NCI-H146 treated with DMSO at 0.1 percent for 48 hours (cell line): ENCODE measurements around the gene UQCR11.

Experiments used
- DNase-seq: peaks from one replicate; lab custom pipeline; 2025; ENCODE audit not compliant: unreplicated experiment; lab: John Stamatoyannopoulos, UW

The UQCR11 gene

GRCh38 chr19:1618157-1619093 lies 13.2 kb upstream of the UQCR11 start:
- DNase-seq, result no peak

DNA sequence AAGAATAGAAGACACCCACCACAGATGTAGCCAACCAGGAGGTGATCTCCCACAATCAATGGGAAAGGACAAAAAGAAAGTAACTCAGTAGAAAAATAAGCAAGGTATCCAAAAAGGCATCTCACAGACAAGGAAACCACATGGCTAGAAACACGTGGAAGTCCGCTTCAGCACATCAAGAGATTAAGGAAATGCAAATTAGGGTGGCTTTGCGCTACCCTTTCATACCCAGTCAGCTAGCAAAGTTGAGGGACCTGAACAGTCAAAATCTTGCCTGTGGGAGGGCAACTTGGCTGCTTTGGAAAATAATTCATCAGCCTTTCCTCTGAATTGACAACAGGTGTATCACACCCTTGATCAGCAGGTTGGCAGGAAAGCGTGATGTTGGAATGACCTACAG lies 11.6 kb upstream of the UQCR11 start:
- DNase-seq, result no peak

- DNase-seq, result no peak
Observed at GRCh38 chr19:1616396-1616795, 11.1 kb upstream of the UQCR11 start.

DNA sequence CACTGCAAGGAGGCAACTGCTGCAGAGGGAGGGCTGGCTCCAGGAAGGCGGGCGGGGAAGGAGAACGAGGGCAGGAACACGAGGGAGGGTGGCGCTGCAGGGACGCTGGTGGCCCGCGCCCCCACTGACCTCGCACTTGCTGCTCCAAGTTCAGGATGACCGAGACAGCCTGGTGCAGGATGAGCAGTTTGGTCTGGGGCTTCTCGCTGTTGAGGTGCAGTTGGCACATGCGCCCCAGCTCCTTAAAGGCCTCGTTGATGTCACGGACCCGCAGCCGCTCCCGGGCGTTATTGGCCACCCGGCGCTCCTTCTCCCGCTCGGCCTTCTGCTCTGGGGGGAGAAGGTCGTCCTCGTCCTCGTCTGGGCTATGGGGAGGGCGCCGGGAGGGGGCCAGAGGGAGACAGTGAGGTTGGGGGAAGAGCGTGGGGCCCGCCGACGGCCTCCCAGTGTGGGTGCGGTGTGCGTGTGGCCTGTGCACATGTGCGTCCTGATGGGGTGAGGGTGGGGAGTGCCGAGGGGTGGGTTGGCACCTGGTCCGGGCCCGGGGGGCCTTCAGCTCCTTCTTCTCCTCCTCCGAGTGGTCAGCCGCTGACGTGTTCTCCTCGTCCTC lies 10.0 kb upstream of the UQCR11 start:
- no peak for DNase-seq

DNA sequence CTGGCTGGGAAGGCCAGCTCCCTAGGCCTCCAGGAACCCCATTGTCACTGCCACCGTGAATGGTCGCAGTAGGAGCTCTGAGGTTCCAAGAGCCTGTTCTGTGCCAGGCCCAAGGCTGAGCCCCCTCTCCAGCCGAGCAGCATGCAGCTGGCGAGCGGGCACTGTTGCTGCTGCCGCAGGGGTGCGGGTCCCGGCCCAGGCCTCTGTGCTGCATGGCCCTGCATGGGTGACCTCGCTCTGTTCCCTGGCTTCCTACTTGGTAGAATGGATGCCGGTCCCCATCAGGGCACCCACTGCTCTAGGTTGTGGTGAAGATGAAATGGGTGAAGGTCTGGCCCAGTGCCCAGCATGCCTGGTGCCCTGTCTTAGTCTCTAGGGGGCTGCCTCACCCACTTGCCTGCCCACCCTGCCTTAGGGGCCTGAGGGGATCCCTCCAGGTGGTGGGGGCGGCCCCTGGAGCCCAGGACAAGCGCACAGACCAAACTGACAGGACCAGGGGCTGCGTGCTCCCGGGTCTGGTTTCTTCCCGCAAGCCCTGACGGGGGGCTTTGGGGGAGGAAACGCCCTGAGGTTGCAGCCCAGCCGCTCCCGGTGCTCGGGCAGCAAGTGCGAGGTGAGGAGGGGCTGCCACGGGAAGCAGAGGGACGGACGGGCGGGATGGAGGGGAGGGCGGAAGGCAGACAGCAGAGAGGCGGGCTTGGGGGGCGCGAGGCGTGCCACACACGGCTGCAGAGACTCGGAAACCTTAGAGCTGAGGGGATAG lies 8.7 kb upstream of the UQCR11 start:
- no peak for DNase-seq

- DNase-seq, result no peak
Observed at GRCh38 chr19:1613146-1613545, 7.9 kb upstream of the UQCR11 start.

DNA sequence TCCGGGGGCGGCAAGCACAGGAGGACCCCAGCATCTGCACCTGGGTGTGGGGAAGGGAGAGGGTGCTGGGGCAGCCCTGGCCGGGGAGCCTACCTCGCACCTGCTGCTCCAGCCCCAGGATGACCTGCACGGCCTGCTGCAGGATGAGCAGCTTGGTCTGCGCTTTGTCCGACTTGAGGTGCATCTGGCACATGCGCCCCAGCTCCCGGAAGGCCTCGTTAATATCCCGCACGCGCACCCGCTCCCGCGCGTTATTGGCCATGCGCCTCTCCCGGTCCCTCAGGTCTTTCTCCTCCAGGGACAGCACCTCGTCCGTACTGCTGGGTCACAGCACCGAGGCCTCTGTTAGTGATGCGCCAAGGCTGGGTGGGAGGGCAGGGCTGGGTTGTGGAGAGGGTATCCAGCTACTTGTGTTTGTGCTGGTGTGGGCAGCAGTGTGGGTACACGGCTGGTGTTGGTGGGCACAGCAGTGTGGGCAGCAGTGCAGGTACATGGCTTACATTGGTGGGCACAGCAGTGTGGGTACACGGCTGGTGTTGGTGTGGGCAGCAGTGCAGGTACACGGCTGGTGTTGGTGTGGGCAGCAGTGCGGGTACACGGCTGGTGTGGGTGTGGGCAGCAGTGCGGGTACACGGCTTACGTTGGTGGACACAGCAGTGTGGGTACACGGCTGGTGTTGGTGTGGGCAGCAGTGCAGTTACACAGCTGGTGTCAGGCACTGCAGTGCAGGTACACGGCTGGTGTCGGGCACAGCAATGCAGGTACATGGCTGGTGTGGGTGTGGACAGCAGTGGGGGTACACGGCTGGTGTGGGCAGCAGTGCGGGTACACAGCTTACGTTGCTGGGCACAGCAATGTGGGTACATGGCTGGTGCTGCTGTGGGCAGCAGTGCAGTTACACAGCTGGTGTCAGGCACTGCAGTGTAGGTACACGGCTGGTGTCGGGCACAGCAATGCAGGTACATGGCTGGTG lies 7.1 kb upstream of the UQCR11 start:
- no peak for DNase-seq

DNA sequence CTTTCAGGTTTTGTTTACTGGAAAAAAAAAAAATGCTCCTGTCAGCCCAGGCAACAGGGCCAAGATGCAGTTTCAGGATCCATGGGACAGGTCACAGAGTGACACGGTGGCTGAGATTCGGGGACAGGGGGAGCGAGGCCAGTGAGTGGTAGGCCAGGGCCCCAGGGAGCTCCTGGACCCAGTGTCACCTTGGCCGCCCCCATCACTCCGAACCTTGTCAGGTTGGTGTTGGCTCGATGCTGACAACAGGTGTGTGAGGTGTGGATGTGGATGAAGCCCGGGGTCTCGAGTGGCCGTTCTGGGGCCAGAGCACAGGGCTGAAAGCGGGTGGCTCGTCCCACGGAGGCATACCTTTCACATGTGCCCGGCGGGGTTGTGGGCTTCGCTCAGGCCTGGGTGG lies 6.1 kb upstream of the UQCR11 start:
- DNase-seq, result no peak

DNA sequence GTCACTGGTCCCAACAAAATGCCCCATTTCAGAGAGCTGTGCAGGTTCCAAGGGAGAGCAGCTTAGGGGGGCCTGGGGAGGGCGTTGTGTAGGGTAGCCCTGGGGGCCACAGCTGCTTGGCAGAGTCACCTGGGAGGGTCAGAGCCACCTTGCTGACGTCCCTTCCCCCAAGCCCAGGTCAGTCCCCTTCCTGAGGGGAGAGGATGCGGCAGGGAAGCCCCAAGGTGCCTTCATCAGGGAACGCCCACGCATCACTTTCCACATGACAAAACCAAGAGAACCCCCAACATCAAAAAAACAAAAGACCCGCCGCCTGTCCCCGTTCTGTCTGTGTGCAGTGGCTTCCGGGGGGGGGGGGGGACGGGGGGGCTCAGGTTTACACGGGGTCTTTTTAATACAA lies 5.3 kb upstream of the UQCR11 start:
- no peak for DNase-seq

DNA sequence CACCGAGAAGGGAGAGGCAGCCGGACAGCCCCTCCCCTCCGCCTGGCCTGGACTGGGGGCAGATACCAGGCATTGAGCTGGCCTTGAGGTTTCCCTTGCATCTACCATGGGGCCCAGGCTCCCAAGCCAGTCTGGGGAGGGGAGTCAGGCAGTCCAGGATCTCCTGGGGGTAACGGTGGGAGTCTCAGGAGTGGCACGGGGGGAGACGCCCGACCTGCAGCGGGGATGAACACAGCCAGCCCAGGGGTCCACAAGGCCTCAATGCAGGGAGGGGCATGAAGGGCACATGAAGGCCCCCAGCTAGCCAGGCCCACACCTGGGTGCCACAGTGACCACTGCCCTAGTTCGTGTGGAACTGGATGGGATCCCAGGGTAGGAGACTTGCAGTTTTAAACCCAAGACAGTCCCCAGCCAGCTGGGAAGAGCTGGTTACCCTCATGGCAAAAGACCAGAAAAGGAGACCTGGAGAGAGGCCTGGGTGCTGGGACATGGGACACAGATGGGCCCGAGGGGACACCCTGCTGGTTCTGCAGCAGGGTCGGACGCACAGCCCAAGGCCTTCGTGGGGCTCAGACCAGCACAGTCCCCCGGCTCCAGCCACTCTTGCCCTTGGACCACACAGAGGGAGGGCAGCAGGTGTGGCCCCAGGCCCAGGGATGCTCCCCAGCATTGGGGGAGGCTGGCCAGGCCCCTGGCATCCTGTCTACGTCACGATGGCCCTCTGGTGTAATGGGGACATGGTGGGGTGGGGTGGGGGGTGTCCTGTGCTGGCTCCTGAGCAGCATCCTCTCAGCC lies 4.6 kb upstream of the UQCR11 start:
- no peak for DNase-seq

- no peak for DNase-seq
Observed at GRCh38 chr19:1609103-1609396, 3.8 kb upstream of the UQCR11 start.

DNA sequence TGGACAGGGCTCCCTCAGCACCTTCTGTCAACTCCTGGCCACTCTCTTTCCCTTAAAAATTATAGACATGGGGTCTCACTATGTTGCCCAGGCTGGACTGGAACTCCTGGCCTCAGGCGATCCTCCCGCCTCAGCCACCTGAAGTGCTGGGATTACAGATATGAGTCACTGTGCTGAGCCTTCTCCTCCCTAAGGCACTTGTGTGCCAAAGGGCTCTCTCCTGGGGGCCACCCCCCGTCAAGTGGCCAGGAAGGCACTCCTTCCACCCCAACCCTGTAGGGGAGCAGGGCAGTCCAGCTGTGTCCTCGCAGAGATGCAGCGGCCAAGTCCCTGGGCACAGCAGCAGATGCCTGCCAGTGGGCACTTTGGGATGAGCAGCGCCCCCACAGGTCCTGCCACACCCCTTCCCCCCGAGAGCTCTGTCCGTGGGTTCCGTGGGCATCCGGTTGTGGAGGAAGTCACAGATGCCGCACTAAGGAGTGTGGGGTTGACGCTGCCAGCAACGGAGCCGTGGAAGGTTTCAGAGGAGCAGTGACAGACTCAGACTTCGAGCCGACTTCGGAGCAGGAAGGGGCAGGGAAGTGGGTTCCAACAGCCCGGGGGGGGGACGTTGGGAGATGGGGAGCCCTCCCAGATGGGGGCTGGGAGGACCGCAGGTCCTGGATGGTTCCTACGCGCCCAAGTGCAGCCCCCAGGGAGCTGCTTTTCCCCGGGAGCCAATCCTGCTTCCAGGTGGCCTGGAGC lies 3.3 kb upstream of the UQCR11 start:
- DNase-seq, result no peak

GRCh38 chr19:1606138-1606651 lies 933 bp upstream of the UQCR11 start:
- no peak for DNase-seq

GRCh38 chr19:1602091-1602707 lies 3.1 kb downstream of the UQCR11 start:
- no peak for DNase-seq

DNA sequence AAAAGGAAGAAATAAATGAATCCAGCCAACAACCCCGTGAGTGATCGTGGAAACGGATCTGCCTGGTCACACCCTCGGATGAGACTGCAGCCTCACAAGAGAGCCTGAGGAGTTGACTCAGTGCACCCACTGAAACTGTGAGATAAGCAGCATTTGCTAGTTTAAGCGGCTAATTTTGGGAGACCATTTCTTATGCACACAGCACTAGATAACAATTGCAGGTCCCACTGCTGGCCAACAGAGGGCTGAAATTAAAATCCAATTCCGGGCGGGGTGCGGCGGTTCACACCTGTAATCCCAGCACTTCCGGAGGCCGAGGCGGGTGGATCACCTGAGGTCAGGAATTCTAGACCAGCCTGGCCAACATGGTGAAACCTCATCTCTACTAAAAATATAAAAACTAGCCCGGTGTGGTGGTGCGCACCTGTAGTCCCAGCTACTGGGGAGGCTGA lies 3.6 kb downstream of the UQCR11 start:
- DNase-seq, result no peak

DNA sequence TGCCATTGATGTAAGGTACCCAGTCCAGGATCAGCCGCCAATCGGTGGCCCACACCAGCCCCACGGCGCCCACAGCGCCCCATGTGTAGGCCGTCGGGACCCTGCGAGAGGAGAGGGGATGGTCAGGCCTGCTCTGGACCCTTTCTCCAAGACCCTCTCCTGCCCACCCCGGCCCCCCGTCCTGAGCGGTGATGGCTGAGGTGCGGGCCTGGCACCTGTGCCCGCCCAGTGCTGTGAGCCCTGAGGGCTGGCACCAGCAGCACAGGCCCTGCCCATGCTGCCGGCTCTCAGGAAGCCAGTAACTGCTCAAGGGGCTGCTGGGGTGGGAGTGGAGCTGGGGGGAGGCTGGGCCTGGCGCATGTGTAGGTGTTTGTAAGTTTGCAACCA lies 5.8 kb downstream of the UQCR11 start:
- DNase-seq, result no peak

GRCh38 chr19:1598777-1599459 lies 6.3 kb downstream of the UQCR11 start:
- no peak for DNase-seq

DNA sequence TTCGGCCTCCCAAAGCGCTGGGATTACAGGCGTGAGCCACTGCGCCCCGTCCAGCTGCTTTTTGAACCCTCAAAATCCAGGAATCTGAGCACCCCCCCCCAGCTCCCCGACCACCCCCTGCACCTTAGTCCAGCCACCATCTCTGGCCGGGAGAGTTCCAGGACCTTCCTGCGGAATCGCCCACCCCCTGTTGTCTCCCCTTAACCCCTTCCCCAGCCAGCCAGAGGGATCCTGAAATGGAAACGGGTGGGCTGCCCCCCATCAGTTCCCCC lies 11.8 kb downstream of the UQCR11 start:
- no peak for DNase-seq
